H1 (cell line): ENCODE results near the gene SMARCB1. TPM values are rescaled to one million over a fixed set of nuclear protein-coding genes. Genes with fewer than 3 reads are reported as not detected.

Source experiments
- CTCF ChIA-PET: fragments of 300-600 bp; sonication (Branson Sonifier 250); formaldehyde crosslinking; loops from one replicate; lab custom pipeline; 2021; ENCODE audit not compliant: partially characterized antibody; lab: Charles Lee
- POLR2A ChIA-PET: fragments of 300-600 bp; sonication (Branson Sonifier 250); formaldehyde crosslinking; loops from one replicate; lab custom pipeline; 2021; ENCODE audit warnings: inconsistent platforms; ENCODE audit not compliant: partially characterized antibody; lab: Charles Lee
- DNase-seq, 2 experiments: peaks; one replicate each; pipeline versions ENCODE4 v3.0.0 to v3.0.0-alpha.2; 2010 to 2022; ENCODE audit warnings: low spot score in 2 of 2, low read depth in 1 of 2, mixed read lengths in 1 of 2
- FAIRE-seq: peaks from 2 replicates; lab custom pipeline; 2011; peaks lifted over from hg19 to GRCh38; lab: Jason Lieb, UNC
- H2AFZ ChIP-seq: 2 replicates; pipeline ENCODE4 v1.8.1; 2012; ENCODE audit warnings: low read length, inconsistent platforms
- H2AK5ac ChIP-seq: 2 replicates; pipeline ENCODE4 v1.6.1; 2013; ENCODE audit warnings: low read depth, low read length
- H2BK120ac ChIP-seq: replicated peaks from 2 replicates; pipeline ENCODE3; 2013; ENCODE audit warnings: low read depth, low read length, inconsistent platforms
- H2BK12ac ChIP-seq: 2 replicates; pipeline ENCODE4 v1.6.1; 2013; ENCODE audit warnings: low read depth, low read length
- H2BK15ac ChIP-seq: 2 replicates; pipeline ENCODE4 v1.6.1; 2013; ENCODE audit warnings: low read length
- H2BK20ac ChIP-seq: 2 replicates; pipeline ENCODE4 v1.6.1; 2013; ENCODE audit warnings: low read length
- H2BK5ac ChIP-seq: 2 replicates; pipeline ENCODE4 v1.6.1; 2013; ENCODE audit warnings: low read depth, low read length
- H3K14ac ChIP-seq: 2 replicates; pipeline ENCODE4 v1.6.1; 2013; ENCODE audit warnings: inconsistent platforms; ENCODE audit not compliant: insufficient read length
- H3K18ac ChIP-seq: 2 replicates; pipeline ENCODE4 v1.6.1; 2013; ENCODE audit warnings: low read length; ENCODE audit errors: extremely low read depth
- H3K23ac ChIP-seq: 2 replicates; pipeline ENCODE4 v1.6.1; 2013; ENCODE audit warnings: inconsistent platforms; ENCODE audit not compliant: insufficient read length
- H3K23me2 ChIP-seq: 2 replicates; pipeline ENCODE4 v1.6.1; 2013; ENCODE audit warnings: low read depth, low read length
- H3K27ac ChIP-seq: 2 replicates; pipeline ENCODE4 v1.6.1; 2011; ENCODE audit warnings: low read depth, low read length, inconsistent platforms
- H3K27me3 ChIP-seq, 4 experiments: replicated peaks in 1 of 4; 1 replicate in 1 of 4; 2 replicates in 3 of 4; pipeline versions ENCODE4 v1.6.1 to v1.8.1; 2011 to 2013; ENCODE audit warnings: low read length in 3 of 4, mild to moderate bottlenecking in 3 of 4, inconsistent platforms in 2 of 4, mixed read lengths in 2 of 4, moderate library complexity in 1 of 4; ENCODE audit not compliant: control insufficient read depth in 3 of 4, insufficient read depth in 3 of 4; ENCODE audit errors: extremely low read depth in 1 of 4
- H3K36me3 ChIP-seq, 4 experiments: 2 replicates each; pipeline versions ENCODE4 v1.6.1 to v1.8.1; 2011 to 2013; ENCODE audit warnings: mild to moderate bottlenecking in 4 of 4, low read length in 3 of 4, moderate library complexity in 2 of 4, control low read depth in 1 of 4, inconsistent platforms in 1 of 4; ENCODE audit not compliant: insufficient read depth in 4 of 4, control insufficient read depth in 2 of 4
- H3K4ac ChIP-seq: replicated peaks from 2 replicates; pipeline ENCODE3; 2013; ENCODE audit warnings: low read length, low read depth, mixed read lengths, inconsistent platforms; ENCODE audit not compliant: insufficient read length
- H3K4me1 ChIP-seq, 4 experiments: replicated peaks in 1 of 4; 1 replicate in 1 of 4; 2 replicates in 3 of 4; pipeline versions ENCODE4 v1.6.1 to v1.8.1; 2011 to 2013; ENCODE audit warnings: low read length in 3 of 4, inconsistent platforms in 2 of 4, mixed read lengths in 1 of 4; ENCODE audit not compliant: insufficient read depth in 4 of 4, control insufficient read depth in 3 of 4
- H3K4me2 ChIP-seq, 2 experiments: 2 replicates each; pipeline versions ENCODE4 v1.6.1 to v1.8.1; 2011 to 2013; ENCODE audit warnings: low read depth in 2 of 2, low read length in 2 of 2, control low read depth in 1 of 2, inconsistent platforms in 1 of 2, mild to moderate bottlenecking in 1 of 2; ENCODE audit not compliant: insufficient read depth in 1 of 2
- H3K4me3 ChIP-seq, 4 experiments: fragments of 200-600, 300-600 bp in 1 of 4; sonication (generic), shearing (Covaris generic), sonication (Bioruptor Twin) in 1 of 4; 2 replicates each; pipeline versions ENCODE4 v1.5.1 to v1.8.1; 2011 to 2016; ENCODE audit warnings: low read length in 4 of 4, low read depth in 3 of 4, control low read depth in 2 of 4, inconsistent platforms in 2 of 4, mild to moderate bottlenecking in 2 of 4, mixed read lengths in 1 of 4, moderate library complexity in 1 of 4; ENCODE audit not compliant: insufficient read depth in 2 of 4; ENCODE audit errors: extremely low read depth in 1 of 4
- H3K56ac ChIP-seq: replicated peaks from 2 replicates; pipeline ENCODE3; 2013; ENCODE audit warnings: low read depth, mild to moderate bottlenecking, mixed read lengths, low read length, inconsistent platforms; ENCODE audit not compliant: insufficient read length
- H3K79me1 ChIP-seq: 2 replicates; pipeline ENCODE4 v1.6.1; 2013; ENCODE audit warnings: low read depth, low read length, control low read depth
- H3K79me2 ChIP-seq, 2 experiments: 2 replicates each; pipeline versions ENCODE4 v1.6.1 to v1.8.1; 2012 to 2013; ENCODE audit warnings: low read length in 2 of 2, mild to moderate bottlenecking in 2 of 2, inconsistent platforms in 1 of 2; ENCODE audit not compliant: insufficient read depth in 2 of 2, control insufficient read depth in 1 of 2
- H3K9ac ChIP-seq, 4 experiments: replicated peaks in 1 of 4; 1 replicate in 1 of 4; 2 replicates in 3 of 4; pipeline versions ENCODE4 v1.6.1 to v1.8.1; 2011 to 2013; ENCODE audit warnings: low read depth in 3 of 4, low read length in 3 of 4, control low read depth in 2 of 4, mild to moderate bottlenecking in 2 of 4, moderate library complexity in 2 of 4, inconsistent platforms in 1 of 4; ENCODE audit errors: extremely low read depth in 1 of 4
- H3K9me3 ChIP-seq, 2 experiments: 2 replicates each; pipeline versions ENCODE4 v1.6.1 to v1.8.1; 2012 to 2013; ENCODE audit warnings: mild to moderate bottlenecking in 2 of 2, moderate library complexity in 2 of 2, control low read depth in 1 of 2, inconsistent platforms in 1 of 2, low read depth in 1 of 2, low read length in 1 of 2, mixed read lengths in 1 of 2; ENCODE audit not compliant: insufficient read depth in 2 of 2
- H4K20me1 ChIP-seq, 2 experiments: replicated peaks in 1 of 2; 2 replicates each; pipeline versions ENCODE3 to v1.8.1; 2011 to 2013; ENCODE audit warnings: inconsistent platforms in 2 of 2, low read length in 2 of 2, mild to moderate bottlenecking in 1 of 2; ENCODE audit not compliant: insufficient read depth in 2 of 2, control insufficient read depth in 1 of 2
- H4K5ac ChIP-seq: 2 replicates; pipeline ENCODE4 v1.6.1; 2013; ENCODE audit warnings: low read length, low read depth, mixed read lengths, inconsistent platforms; ENCODE audit not compliant: insufficient read length
- H4K8ac ChIP-seq: 2 replicates; pipeline ENCODE4 v1.8.0; 2013; ENCODE audit warnings: mild to moderate bottlenecking, moderate library complexity, low read length, inconsistent platforms; ENCODE audit not compliant: insufficient read depth; ENCODE audit errors: extremely low read depth
- H4K91ac ChIP-seq: replicated peaks from 2 replicates; pipeline ENCODE3; 2013; ENCODE audit warnings: low read length, mixed read lengths, inconsistent platforms; ENCODE audit not compliant: insufficient read length
- BACH1 ChIP-seq: IDR thresholded peaks from 2 replicates; pipeline ENCODE4 v1.6.1; 2012; ENCODE audit warnings: low read length, improper control_type of control experiment
- CTBP2 ChIP-seq: IDR thresholded peaks from 2 replicates; pipeline ENCODE4 v1.7.0; 2011; ENCODE audit warnings: borderline replicate concordance, mild to moderate bottlenecking, moderate library complexity, mixed read lengths, low read length; ENCODE audit not compliant: insufficient read depth, insufficient read length
- CTCF ChIP-seq, 3 experiments: IDR thresholded peaks; 1 replicate in 2 of 3; 2 replicates in 1 of 3; pipeline versions ENCODE4 v1.5.1 to v1.6.1; 2011; ENCODE audit warnings: low read length in 3 of 3, mild to moderate bottlenecking in 3 of 3, inconsistent platforms in 2 of 3, low read depth in 1 of 3, moderate library complexity in 1 of 3; ENCODE audit not compliant: insufficient read depth in 1 of 3; ENCODE audit errors: control extremely low read depth in 1 of 3
- MAFK ChIP-seq: IDR thresholded peaks from 2 replicates; pipeline ENCODE4 v1.6.1; 2012; ENCODE audit warnings: low read depth, mild to moderate bottlenecking, improper control_type of control experiment, low read length
- POLR2A ChIP-seq, 2 experiments: IDR thresholded peaks; 1 replicate in 1 of 2; 2 replicates in 1 of 2; pipeline ENCODE4 v1.6.1; 2011; ENCODE audit warnings: low read depth in 2 of 2, low read length in 2 of 2, mild to moderate bottlenecking in 2 of 2; ENCODE audit errors: control extremely low read depth in 1 of 2
- RAD21 ChIP-seq, 2 experiments: IDR thresholded peaks in 1 of 2; conservative IDR thresholded peaks in 1 of 2; 2 replicates each; pipeline ENCODE4 v1.6.1; 2011; ENCODE audit warnings: low read depth in 2 of 2, low read length in 2 of 2, improper control_type of control experiment in 1 of 2, inconsistent platforms in 1 of 2, mild to moderate bottlenecking in 1 of 2, moderate library complexity in 1 of 2
- RNF2 ChIP-seq: fragments of 200-900, 300-1000 bp; sonication (generic); IDR thresholded peaks from 2 replicates; pipeline ENCODE4 v1.7.1; 2016; ENCODE audit warnings: borderline replicate concordance, low read depth, mild to moderate bottlenecking, antibody characterized with exemption, low read length; ENCODE audit not compliant: poor library complexity, severe bottlenecking; ENCODE audit errors: missing control alignments
- RXRA ChIP-seq: IDR thresholded peaks from 2 replicates; pipeline ENCODE4 v1.6.1; 2011; ENCODE audit warnings: low read depth, mild to moderate bottlenecking, low read length, moderate library complexity; ENCODE audit not compliant: insufficient read depth
- SIRT6 ChIP-seq: IDR thresholded peaks from one replicate; pipeline ENCODE4 v1.7.1; 2012; ENCODE audit warnings: low read length, inconsistent platforms
- TCF12 ChIP-seq: IDR thresholded peaks from 2 replicates; pipeline ENCODE4 v1.6.1; 2011; ENCODE audit warnings: low read depth, mild to moderate bottlenecking, low read length
- WGBS, 2 experiments: shearing (Covaris generic) in 1 of 2; methylation state at CpG; one replicate each; pipeline versions ENCODE4 v1.1.6 to v1.1.7; 2013 to 2015; ENCODE audit warnings: low lambda C conversion rate in 2 of 2, mixed read lengths in 2 of 2, inconsistent platforms in 1 of 2, low coverage in 1 of 2, missing lambda C conversion rate in 1 of 2; ENCODE audit not compliant: insufficient replicate concordance in 2 of 2, insufficient coverage in 1 of 2, insufficient read length in 1 of 2; ENCODE audit errors: extremely low coverage in 1 of 2, missing lambda C conversion rate in 1 of 2; 5-methylcytosine and 5-hydroxymethylcytosine counted together
- polyA plus RNA-seq, 7 experiments: library from polyadenylated mRNA; depleted of rRNA in 3 of 7; stranded (reverse) in 5 of 7; unstranded in 2 of 7; fragments of >200 nt in 5 of 7; fragments of 200-250 nt in 2 of 7; gene quantifications; 1 replicate in 5 of 7; 2 replicates in 1 of 7; 4 replicates in 1 of 7; pipeline versions ENCODE4 v1.2.1 to v1.2.3, GENCODE V29; 2011 to 2013; ENCODE audit warnings: missing spikeins in 2 of 7, mixed read lengths in 2 of 7
- total RNA-seq: library from RNA; stranded (reverse); fragmentation: NEBNext Ultra II Directional; extraction: Animal tissue kit (Norgen Biotek cat#: 25700); gene quantifications from 2 replicates; pipeline ENCODE4 v1.2.1, GENCODE V29; 2021
- TF ChIP-seq, protein P1 (sequence below): IDR thresholded peaks from 2 replicates; pipeline ENCODE4 v1.6.1; 2012; ENCODE audit warnings: inconsistent platforms

SMARCB1 gene
- total and polyA plus RNA-seq, 2 of the 8 experiments (the other 6 are each of a cell fraction or from before 2014, with no cell fraction given): 116 to 145 TPM

GRCh38 chr22:23874871-23875270, 88.1 kb downstream of the SMARCB1 start:
- H2BK15ac ChIP-seq: no peak overlapping the region
- no peak overlapping the region for H3K27ac ChIP-seq
- no peaks in the 10 kb centered on the region for H3K79me1 ChIP-seq
- no peaks in the 10 kb centered on the region for H3K27me3 ChIP-seq
- DNase-seq (no peak), FAIRE-seq (no peak)
- no peak overlapping the region for H2BK120ac ChIP-seq
- no peak overlapping the region for H4K5ac ChIP-seq
- H3K18ac ChIP-seq: no peak overlapping the region
- H2BK12ac ChIP-seq: no peak overlapping the region
- no peak overlapping the region for H3K4me2 ChIP-seq
- H2BK20ac ChIP-seq: no peak overlapping the region
- H3K4me3 ChIP-seq: no peak overlapping the region
- ChIA-PET POLR2A (interaction anchor here (1.5 to 3.5 kb wide), 3 partner anchors 18 to 19 kb away, joined by 3 to 11 read pairs (median 3); partner anchors contain the start of genes MIF and SLC2A11), CTCF (interaction anchor here (2.0 kb wide), 1 partner anchor 14 kb away, joined by 6 read pairs; no protein-coding TSS in a partner anchor)
- no peak overlapping the region for H3K4ac ChIP-seq
- no peaks in the 10 kb centered on the region for H3K79me2 ChIP-seq
- no peak overlapping the region for H4K91ac ChIP-seq
- H3K23me2 ChIP-seq: no peaks in the 10 kb centered on the region
- no peak overlapping the region for H2AFZ ChIP-seq
- no peak overlapping the region for H2AK5ac ChIP-seq
- H3K4me1 ChIP-seq: no peaks in the 10 kb centered on the region
- H2BK5ac ChIP-seq: no peak overlapping the region
- 89% methylated on average over 4 of the region's 4 CpGs; no CpG with 5 or more reads in 1 of the 2 experiments for WGBS, 2 experiments
- no peak overlapping the region for H3K56ac ChIP-seq
- no peak overlapping the region for H3K9ac ChIP-seq
- no peaks in the 10 kb centered on the region for H4K20me1 ChIP-seq
- no peak overlapping the region for H4K8ac ChIP-seq
- no peak overlapping the region for H3K14ac ChIP-seq
- no peak overlapping the region for H3K23ac ChIP-seq
- H3K36me3 ChIP-seq: peaks cover 0 to 2% (median under 1%) of the 10 kb centered on the region in 4 experiments; a peak in 4 of 8 replicates
- H3K9me3 ChIP-seq: no peaks in the 10 kb centered on the region
- TF ChIP-seq TCF12 (no peak), BACH1 (no peak), CTCF (IDR thresholded peaks at IDR 0.05; ENCODE audit: control extremely low read depth in 1 of 3, insufficient read depth in 1 of 3, low read depth in 1 of 3, low read length in 3 of 3) (no peak), CTBP2 (no peak), RNF2 (no peak), MAFK (no peak), POLR2A (IDR thresholded peaks at IDR 0.05; ENCODE audit: control extremely low read depth in 1 of 2, low read depth in 2 of 2, low read length in 2 of 2) (no peak), RXRA (no peak), SIRT6 (no peak), RAD21 (IDR thresholded peaks at IDR 0.05 in 1 of 2, conservative IDR thresholded peaks at IDR 0.05 in 1 of 2; ENCODE audit: low read depth in 2 of 2, low read length in 2 of 2) (no peak)
- TF ChIP-seq, protein P1, sequence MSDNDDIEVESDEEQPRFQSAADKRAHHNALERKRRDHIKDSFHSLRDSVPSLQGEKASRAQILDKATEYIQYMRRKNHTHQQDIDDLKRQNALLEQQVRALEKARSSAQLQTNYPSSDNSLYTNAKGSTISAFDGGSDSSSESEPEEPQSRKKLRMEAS: no peak
